Suprapubic skin (tissue), 4 donors: ENCODE data around the gene PIK3R1. TPM values are rescaled to one million over a fixed set of nuclear protein-coding genes. Genes with fewer than 3 reads are reported as not detected.

Experiments used
- DNase-seq, 2 donors: peaks; one replicate each; pipeline ENCODE4 v3.0.0-alpha.2; 2019; ENCODE audit warnings: low spot score in 2 of 2
- H3K27ac ChIP-seq: fragments of 200-600 bp; sonication (generic); one replicate; pipeline ENCODE4 v1.5.1; 2019
- H3K27me3 ChIP-seq: fragments of 200-600 bp; sonication (generic); one replicate; pipeline ENCODE4 v1.5.1; 2019
- H3K36me3 ChIP-seq: fragments of 200-600 bp; sonication (generic); one replicate; pipeline ENCODE4 v1.5.1; 2019
- H3K4me1 ChIP-seq: fragments of 200-600 bp; sonication (generic); one replicate; pipeline ENCODE4 v1.5.1; 2019
- H3K4me3 ChIP-seq: fragments of 200-600 bp; sonication (generic); one replicate; pipeline ENCODE4 v1.5.1; 2019; ENCODE audit warnings: mild to moderate bottlenecking
- H3K9me3 ChIP-seq: fragments of 200-600 bp; sonication (generic); one replicate; pipeline ENCODE4 v1.5.1; 2019
- CTCF ChIP-seq, 2 donors: fragments of 200-600 bp in 1 of 2; fragments of 450-650 bp in 1 of 2; sonication (generic) in 1 of 2; IDR thresholded peaks; one replicate each; pipeline ENCODE4 v1.5.1; 2016 to 2019; ENCODE audit warnings: antibody characterized with exemption in 2 of 2, mild to moderate bottlenecking in 1 of 2, moderate library complexity in 1 of 2
- EP300 ChIP-seq: sonication (generic); formaldehyde crosslinking; IDR thresholded peaks from one replicate; pipeline ENCODE4 v1.6.1; 2017; ENCODE audit warnings: antibody characterized with exemption
- POLR2A ChIP-seq, 2 donors: fragments of 450-650 bp; IDR thresholded peaks; one replicate each; pipeline ENCODE4 v1.6.1; 2017; ENCODE audit warnings: antibody characterized with exemption in 2 of 2, mild to moderate bottlenecking in 2 of 2, moderate library complexity in 2 of 2
- POLR2AphosphoS5 ChIP-seq, 3 donors: sonication (generic); formaldehyde crosslinking; IDR thresholded peaks; one replicate each; pipeline ENCODE4 v1.6.1; 2017; ENCODE audit warnings: antibody characterized with exemption in 3 of 3
- WGBS: methylation state at CpG from one replicate; pipeline ENCODE4 v1.1.5; 2018; 5-methylcytosine and 5-hydroxymethylcytosine counted together
- total RNA-seq, 4 donors: library from RNA; depleted of rRNA; stranded (reverse); fragments of >200 nt; gene quantifications; one replicate each; pipeline ENCODE4 v1.1.0, GENCODE V29; 2016

Gene PIK3R1
- total RNA-seq, 4 donors from 2014 or later = 96.5 to 257 (median 181) TPM

GRCh38 chr5:68222824-68223354, 7.3 kb downstream of the PIK3R1 start:
- Histone ChIP-seq H3K4me3 (peak overlapping the region; percentile 9), H3K36me3 (peaks cover 18% of the 10 kb centered on the region), H3K9me3 (no peaks in the 10 kb centered on the region), H3K27ac (no peak overlapping the region), H3K27me3 (no peaks in the 10 kb centered on the region), H3K4me1 (peaks cover 67% of the 10 kb centered on the region)
- WGBS = 81% methylated on average over 4 of the region's 4 CpGs
- no peak for DNase-seq
- no peak for TF ChIP-seq POLR2AphosphoS5 (IDR thresholded peaks at IDR 0.05)
- TF ChIP-seq CTCF (IDR thresholded peaks at IDR 0.05) = no peak
- no peak for TF ChIP-seq POLR2A (IDR thresholded peaks at IDR 0.05)
- TF ChIP-seq EP300 = no peak

GRCh38 chr5:68223904-68224303, 8.3 kb downstream of the PIK3R1 start:
- peaks cover 22% of the 10 kb centered on the region for H3K36me3 ChIP-seq
- H3K4me3 ChIP-seq = peak overlapping the region; percentile 9
- TF ChIP-seq POLR2AphosphoS5 (IDR thresholded peaks at IDR 0.05) (no peak), CTCF (IDR thresholded peaks at IDR 0.05) (no peak), EP300 (no peak), POLR2A (IDR thresholded peaks at IDR 0.05) (no peak)
- H3K27ac ChIP-seq = no peak overlapping the region
- H3K27me3 ChIP-seq = no peaks in the 10 kb centered on the region
- DNase-seq = no peak
- peaks cover 60% of the 10 kb centered on the region for H3K4me1 ChIP-seq
- no peaks in the 10 kb centered on the region for H3K9me3 ChIP-seq

- Histone ChIP-seq H3K4me1 (peaks cover 61% of the 10 kb centered on the region), H3K27me3 (no peaks in the 10 kb centered on the region), H3K27ac (no peak overlapping the region), H3K9me3 (no peaks in the 10 kb centered on the region), H3K36me3 (peaks cover 22% of the 10 kb centered on the region), H3K4me3 (peak overlapping the region; percentile 8)
- no peak for DNase-seq
- 49% methylated on average over 4 of the region's 4 CpGs for WGBS
- TF ChIP-seq EP300 = no peak
- no peak for TF ChIP-seq POLR2A (IDR thresholded peaks at IDR 0.05)
- no peak for TF ChIP-seq CTCF (IDR thresholded peaks at IDR 0.05)
Observed at GRCh38 chr5:68224509-68225187, 9.1 kb downstream of the PIK3R1 start.

GRCh38 chr5:68225188-68225910, 9.8 kb downstream of the PIK3R1 start:
- Histone ChIP-seq H3K27ac (no peak overlapping the region), H3K36me3 (peaks cover 25% of the 10 kb centered on the region), H3K9me3 (no peaks in the 10 kb centered on the region), H3K27me3 (no peaks in the 10 kb centered on the region), H3K4me1 (peaks cover 64% of the 10 kb centered on the region), H3K4me3 (peak overlapping the region; percentile 8)
- DNase-seq = peak; percentile 83 to 84
- TF ChIP-seq EP300 (no peak), POLR2A (IDR thresholded peaks at IDR 0.05) (no peak), CTCF (IDR thresholded peaks at IDR 0.05) (no peak), POLR2AphosphoS5 (IDR thresholded peaks at IDR 0.05) (no peak)
- WGBS = 66% methylated on average over 12 of the region's 12 CpGs

GRCh38 chr5:68225911-68226545, 10.5 kb downstream of the PIK3R1 start:
- TF ChIP-seq CTCF (IDR thresholded peaks at IDR 0.05) (no peak), EP300 (no peak), POLR2A (IDR thresholded peaks at IDR 0.05) (no peak), POLR2AphosphoS5 (IDR thresholded peaks at IDR 0.05) (peak in 1 of 3 donors; percentile 12)
- H3K36me3 ChIP-seq = peaks cover 31% of the 10 kb centered on the region
- no peaks in the 10 kb centered on the region for H3K27me3 ChIP-seq
- peaks cover 71% of the 10 kb centered on the region for H3K4me1 ChIP-seq
- H3K4me3 ChIP-seq = no peak overlapping the region
- no peak overlapping the region for H3K27ac ChIP-seq
- no peak for DNase-seq
- H3K9me3 ChIP-seq = no peaks in the 10 kb centered on the region
- WGBS = 78% methylated on average over 15 of the region's 15 CpGs
